Measurements from ENCODE around the gene RNF222.

The RNF222 gene

GRCh38 chr17:8397636-8398035 lies at the start of gene RNF222:
Gene RNF222 (minus strand): TSS chr17:8397827. CDS start chr17:8393461, 4,366 bp downstream.
- no peak for DNase-seq (ENCODE audit: low read depth)

GRCh38 chr17:8445536-8445935 lies 47.9 kb upstream of the RNF222 start:
- no peak for DNase-seq (ENCODE audit: low read depth)

- no peak for DNase-seq (ENCODE audit: low read depth)
Measured at GRCh38 chr17:8444494-8444893, 46.9 kb upstream of the RNF222 start.

GRCh38 chr17:8443756-8444155 lies 46.1 kb upstream of the RNF222 start:
- no peak for DNase-seq (ENCODE audit: low read depth)

- DNase-seq (ENCODE audit: low read depth), result no peak
Measured at GRCh38 chr17:8442310-8442709, 44.7 kb upstream of the RNF222 start.

GRCh38 chr17:8441690-8442089 lies 44.1 kb upstream of the RNF222 start:
- no peak for DNase-seq (ENCODE audit: low read depth)

GRCh38 chr17:8439681-8440080 lies 42.1 kb upstream of the RNF222 start:
- DNase-seq (ENCODE audit: low read depth), result no peak

- DNase-seq (ENCODE audit: low read depth), result no peak
Measured at GRCh38 chr17:8438441-8438840, 40.8 kb upstream of the RNF222 start.

GRCh38 chr17:8436844-8437171 lies 39.2 kb upstream of the RNF222 start:
- DNase-seq (ENCODE audit: low read depth), result no peak

- DNase-seq (ENCODE audit: low read depth), result peak; percentile 26
Measured at GRCh38 chr17:8436169-8436843, 38.7 kb upstream of the RNF222 start.

GRCh38 chr17:8435245-8436168 lies 37.9 kb upstream of the RNF222 start, which contains the start of gene NDEL1:
Gene NDEL1 (plus strand): TSS chr17:8435884. CDS start chr17:8444272, 8,388 bp downstream.
- DNase-seq (ENCODE audit: low read depth), result peak; percentile 99

GRCh38 chr17:8430966-8431365 lies 33.3 kb upstream of the RNF222 start:
- no peak for DNase-seq (ENCODE audit: low read depth)

GRCh38 chr17:8426802-8427201 lies 29.2 kb upstream of the RNF222 start:
- no peak for DNase-seq (ENCODE audit: low read depth)

GRCh38 chr17:8426094-8426720 lies 28.6 kb upstream of the RNF222 start:
- no peak for DNase-seq (ENCODE audit: low read depth)

- no peak for DNase-seq (ENCODE audit: low read depth)
Measured at GRCh38 chr17:8421571-8421970, 23.9 kb upstream of the RNF222 start.

- DNase-seq (ENCODE audit: low read depth), result no peak
Measured at GRCh38 chr17:8420041-8420934, 22.7 kb upstream of the RNF222 start.

- DNase-seq (ENCODE audit: low read depth), result no peak
Measured at GRCh38 chr17:8419305-8419704, 21.7 kb upstream of the RNF222 start.

GRCh38 chr17:8418471-8418870 lies 20.8 kb upstream of the RNF222 start:
- DNase-seq (ENCODE audit: low read depth), result no peak

- no peak for DNase-seq (ENCODE audit: low read depth)
Measured at GRCh38 chr17:8417806-8418205, 20.2 kb upstream of the RNF222 start.

GRCh38 chr17:8413938-8414337 lies 16.3 kb upstream of the RNF222 start:
- no peak for DNase-seq (ENCODE audit: low read depth)

- DNase-seq (ENCODE audit: low read depth), result no peak
Measured at GRCh38 chr17:8413328-8413727, 15.7 kb upstream of the RNF222 start.

- DNase-seq (ENCODE audit: low read depth), result no peak
Measured at GRCh38 chr17:8412089-8412488, 14.5 kb upstream of the RNF222 start.
